Neural cell (in vitro differentiated cells): ENCODE data around the gene AP3B2. TPM values are rescaled to one million over a fixed set of nuclear protein-coding genes. Genes with fewer than 3 reads are reported as not detected.
A peak's percentile ranks its signal among the peaks of the same experiment; 100 is the strongest.
"Not testable (repeated sequence)": the region's sequence is repeated elsewhere in the genome, so short reads cannot be mapped to it uniquely, and the experiment has no call there.

Experiments used
- H2AFZ ChIP-seq: fragments of 200-600, 300-800 bp; sonication (generic), shearing (Covaris generic); 2 replicates; pipeline ENCODE4 v1.6.0; 2014; ENCODE audit warnings: low read depth, mild to moderate bottlenecking, antibody characterized with exemption, low read length, moderate library complexity
- H3F3A ChIP-seq: fragments of 200-600 bp; shearing (Covaris generic); 2 replicates; pipeline ENCODE4 v1.6.1; 2016; ENCODE audit warnings: mild to moderate bottlenecking, moderate library complexity, mixed read lengths, antibody characterized with exemption, low read length; ENCODE audit not compliant: insufficient read depth, poor library complexity, severe bottlenecking
- H3K27ac ChIP-seq: fragments of 200-600, 300-800 bp; sonication (generic), shearing (Covaris generic); 2 replicates; pipeline ENCODE4 v1.5.1; 2014; ENCODE audit warnings: mild to moderate bottlenecking, low read length, moderate library complexity
- H3K27me3 ChIP-seq: fragments of 300-800, 200-600 bp; sonication (generic), shearing (Covaris generic); 2 replicates; pipeline ENCODE4 v1.6.0; 2014; ENCODE audit warnings: mild to moderate bottlenecking, low read depth, low read length, moderate library complexity; ENCODE audit not compliant: insufficient read depth
- H3K36me3 ChIP-seq: fragments of 300-800, 200-600 bp; sonication (generic), shearing (Covaris generic); 2 replicates; pipeline ENCODE4 v1.5.1; 2014; ENCODE audit warnings: mild to moderate bottlenecking, antibody characterized with exemption, low read length, moderate library complexity; ENCODE audit not compliant: insufficient read depth
- H3K4me2 ChIP-seq: fragments of 300-800, 200-600 bp; sonication (generic), shearing (Covaris generic); 2 replicates; pipeline ENCODE4 v1.6.0; 2014; ENCODE audit warnings: mild to moderate bottlenecking, low read length
- H3K4me3 ChIP-seq: fragments of 300-800, 200-600 bp; sonication (generic), shearing (Covaris generic); 2 replicates; pipeline ENCODE4 v1.5.1; 2014; ENCODE audit warnings: mild to moderate bottlenecking, low read length, moderate library complexity
- H3K79me2 ChIP-seq: fragments of 200-600 bp; shearing (Covaris generic); replicated peaks from 2 replicates; pipeline ENCODE4 v1.6.0; 2014; ENCODE audit warnings: mild to moderate bottlenecking, low read length, moderate library complexity; ENCODE audit not compliant: insufficient read depth
- H3K9ac ChIP-seq: fragments of 300-800, 200-600 bp; sonication (generic), shearing (Covaris generic); 2 replicates; pipeline ENCODE4 v1.6.1; 2016; ENCODE audit warnings: mild to moderate bottlenecking, low read length, mixed read lengths
- H3K9me2 ChIP-seq: fragments of 200-600 bp; shearing (Covaris generic); 2 replicates; pipeline ENCODE4 v1.6.1; 2016; ENCODE audit warnings: mild to moderate bottlenecking, low read length, mixed read lengths; ENCODE audit not compliant: insufficient read depth
- H3K9me3 ChIP-seq: fragments of 200-600, 300-800 bp; sonication (generic), shearing (Covaris generic); 2 replicates; pipeline ENCODE4 v1.6.1; 2016; ENCODE audit warnings: mild to moderate bottlenecking, mixed run types, low read length, moderate library complexity, mixed read lengths
- H4K20me1 ChIP-seq: fragments of 200-600 bp; shearing (Covaris generic); 2 replicates; pipeline ENCODE4 v1.6.1; 2016; ENCODE audit warnings: mild to moderate bottlenecking, mixed run types; ENCODE audit not compliant: insufficient read depth
- CTCF ChIP-seq: fragments of 450-650 bp; IDR thresholded peaks from 2 replicates; pipeline ENCODE4 v1.5.1; 2014; ENCODE audit warnings: antibody characterized with exemption, mild to moderate bottlenecking, moderate library complexity; ENCODE audit not compliant: poor library complexity, severe bottlenecking
- EP300 ChIP-seq: fragments of 450-650 bp; conservative IDR thresholded peaks from 2 replicates; pipeline ENCODE4 v1.6.1; 2014; ENCODE audit warnings: antibody characterized with exemption, mild to moderate bottlenecking, moderate library complexity; ENCODE audit not compliant: poor library complexity, severe bottlenecking
- EZH2 ChIP-seq: fragments of 200-600, 300-800 bp; shearing (Covaris generic), sonication (generic); IDR thresholded peaks from 2 replicates; pipeline ENCODE4 v1.6.1; 2014; ENCODE audit warnings: antibody characterized with exemption, low read length, borderline replicate concordance, mild to moderate bottlenecking; ENCODE audit not compliant: insufficient read depth, poor library complexity, severe bottlenecking
- MXI1 ChIP-seq: fragments of 450-650 bp; conservative IDR thresholded peaks from 2 replicates; pipeline ENCODE4 v1.6.1; 2014; ENCODE audit warnings: antibody characterized with exemption, mild to moderate bottlenecking; ENCODE audit not compliant: poor library complexity, severe bottlenecking
- POLR2AphosphoS5 ChIP-seq: IDR thresholded peaks from 2 replicates; pipeline ENCODE4 v1.6.1; 2012
- RAD21 ChIP-seq: fragments of 450-650 bp; conservative IDR thresholded peaks from 2 replicates; pipeline ENCODE4 v1.6.1; 2014; ENCODE audit warnings: antibody characterized with exemption, mild to moderate bottlenecking, moderate library complexity
- SMC3 ChIP-seq: fragments of 450-650 bp; conservative IDR thresholded peaks from 2 replicates; pipeline ENCODE4 v1.6.1; 2014; ENCODE audit warnings: antibody characterized with exemption, mild to moderate bottlenecking, moderate library complexity; ENCODE audit not compliant: poor library complexity
- polyA plus RNA-seq: library from polyadenylated mRNA; depleted of rRNA; stranded (reverse); fragments of >200 nt; gene quantifications from 2 replicates; pipeline ENCODE4 v1.2.3, GENCODE V29; 2014
- TF ChIP-seq, protein P1 (sequence below): IDR thresholded peaks from 2 replicates; pipeline ENCODE4 v1.6.1; 2012; ENCODE audit warnings: borderline replicate concordance

The AP3B2 gene
- polyA plus RNA-seq, 1 donor from 2014 or later, result 81.9 TPM

DNA sequence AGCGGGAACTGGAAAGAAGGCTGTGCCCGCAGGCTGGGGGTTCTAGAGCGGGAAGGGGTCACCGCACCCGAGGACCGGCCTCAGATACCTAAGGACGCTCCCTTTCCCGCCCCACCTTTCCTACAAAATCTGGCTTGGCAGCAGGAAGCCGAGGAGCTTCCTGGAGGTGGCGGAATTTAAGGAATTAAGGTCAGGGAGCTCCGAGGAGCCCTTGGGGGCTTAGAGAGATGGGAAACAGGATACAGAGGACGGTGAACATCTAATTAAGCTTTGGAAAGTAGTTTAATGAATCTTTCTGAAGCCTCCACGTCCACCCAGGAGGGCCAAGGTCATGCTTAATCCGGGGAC, 507 bp upstream of the AP3B2 start:
- Histone ChIP-seq H3K9ac (peak overlapping the region; percentile 89), H3K27ac (peak overlapping the region; percentile 77)
- TF ChIP-seq MXI1 (no peak), SMC3 (no peak), POLR2AphosphoS5 (no peak), CTCF (no peak), RAD21 (no peak), EP300 (no peak), EZH2 (no peak)
- TF ChIP-seq, protein P1, sequence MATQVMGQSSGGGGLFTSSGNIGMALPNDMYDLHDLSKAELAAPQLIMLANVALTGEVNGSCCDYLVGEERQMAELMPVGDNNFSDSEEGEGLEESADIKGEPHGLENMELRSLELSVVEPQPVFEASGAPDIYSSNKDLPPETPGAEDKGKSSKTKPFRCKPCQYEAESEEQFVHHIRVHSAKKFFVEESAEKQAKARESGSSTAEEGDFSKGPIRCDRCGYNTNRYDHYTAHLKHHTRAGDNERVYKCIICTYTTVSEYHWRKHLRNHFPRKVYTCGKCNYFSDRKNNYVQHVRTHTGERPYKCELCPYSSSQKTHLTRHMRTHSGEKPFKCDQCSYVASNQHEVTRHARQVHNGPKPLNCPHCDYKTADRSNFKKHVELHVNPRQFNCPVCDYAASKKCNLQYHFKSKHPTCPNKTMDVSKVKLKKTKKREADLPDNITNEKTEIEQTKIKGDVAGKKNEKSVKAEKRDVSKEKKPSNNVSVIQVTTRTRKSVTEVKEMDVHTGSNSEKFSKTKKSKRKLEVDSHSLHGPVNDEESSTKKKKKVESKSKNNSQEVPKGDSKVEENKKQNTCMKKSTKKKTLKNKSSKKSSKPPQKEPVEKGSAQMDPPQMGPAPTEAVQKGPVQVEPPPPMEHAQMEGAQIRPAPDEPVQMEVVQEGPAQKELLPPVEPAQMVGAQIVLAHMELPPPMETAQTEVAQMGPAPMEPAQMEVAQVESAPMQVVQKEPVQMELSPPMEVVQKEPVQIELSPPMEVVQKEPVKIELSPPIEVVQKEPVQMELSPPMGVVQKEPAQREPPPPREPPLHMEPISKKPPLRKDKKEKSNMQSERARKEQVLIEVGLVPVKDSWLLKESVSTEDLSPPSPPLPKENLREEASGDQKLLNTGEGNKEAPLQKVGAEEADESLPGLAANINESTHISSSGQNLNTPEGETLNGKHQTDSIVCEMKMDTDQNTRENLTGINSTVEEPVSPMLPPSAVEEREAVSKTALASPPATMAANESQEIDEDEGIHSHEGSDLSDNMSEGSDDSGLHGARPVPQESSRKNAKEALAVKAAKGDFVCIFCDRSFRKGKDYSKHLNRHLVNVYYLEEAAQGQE, result no peak

GRCh38 chr15:82709081-82709420, 624 bp downstream of the AP3B2 start:
- peak overlapping the region; percentile 14 for H2AFZ ChIP-seq

More for the DNA sequence above, 507 bp upstream of the AP3B2 start:
- no peaks in the 10 kb centered on the region for H3K9me3 ChIP-seq
- peak overlapping the region; percentile 85 for H2AFZ ChIP-seq
- no peaks in the 10 kb centered on the region for H3K36me3 ChIP-seq
- no peaks in the 10 kb centered on the region for H3K9me2 ChIP-seq
- H4K20me1 ChIP-seq, result no peaks in the 10 kb centered on the region
- H3K4me3 ChIP-seq, result peak overlapping the region; percentile 90
- H3F3A ChIP-seq, result no peaks in the 10 kb centered on the region
- H3K79me2 ChIP-seq, result peaks cover 12% of the 10 kb centered on the region
- H3K4me2 ChIP-seq, result no peak overlapping the region
- no peaks in the 10 kb centered on the region for H3K27me3 ChIP-seq

GRCh38 chr15:82705856-82706255, 3.8 kb downstream of the AP3B2 start:
- not testable (repeated sequence) for H3K27me3 ChIP-seq, H3F3A ChIP-seq, H3K4me2 ChIP-seq, H2AFZ ChIP-seq, H4K20me1 ChIP-seq, H3K27ac ChIP-seq, H3K9me2 ChIP-seq, H3K9ac ChIP-seq, H3K4me3 ChIP-seq, H3K9me3 ChIP-seq, H3K36me3 ChIP-seq
- peaks cover 12% of the 10 kb centered on the region for H3K79me2 ChIP-seq

More at GRCh38 chr15:82709081-82709420, 624 bp downstream of the AP3B2 start:
- H3K27ac ChIP-seq, result peak overlapping the region; percentile 44
- H3K79me2 ChIP-seq, result peaks cover 12% of the 10 kb centered on the region
- H3K4me2 ChIP-seq, result peak overlapping the region; percentile 95
- H3K9me3 ChIP-seq, result no peaks in the 10 kb centered on the region
- no peaks in the 10 kb centered on the region for H3K27me3 ChIP-seq
- no peak for TF ChIP-seq EP300
- no peak for TF ChIP-seq MXI1
- TF ChIP-seq SMC3, result no peak
- TF ChIP-seq CTCF, result no peak
- H4K20me1 ChIP-seq, result no peaks in the 10 kb centered on the region
- no peaks in the 10 kb centered on the region for H3K9me2 ChIP-seq
- peak overlapping the region; percentile 90 for H3K4me3 ChIP-seq
- no peaks in the 10 kb centered on the region for H3F3A ChIP-seq
- peak overlapping the region; percentile 89 for H3K9ac ChIP-seq
- no peaks in the 10 kb centered on the region for H3K36me3 ChIP-seq
